ENCODE results near the gene RTF2. TPM values are rescaled to one million over a fixed set of nuclear protein-coding genes. Genes with fewer than 3 reads are reported as not detected.

The RTF2 gene
- total RNA-seq, 2 experiments from 2014 or later = 106 to 107 TPM

DNA sequence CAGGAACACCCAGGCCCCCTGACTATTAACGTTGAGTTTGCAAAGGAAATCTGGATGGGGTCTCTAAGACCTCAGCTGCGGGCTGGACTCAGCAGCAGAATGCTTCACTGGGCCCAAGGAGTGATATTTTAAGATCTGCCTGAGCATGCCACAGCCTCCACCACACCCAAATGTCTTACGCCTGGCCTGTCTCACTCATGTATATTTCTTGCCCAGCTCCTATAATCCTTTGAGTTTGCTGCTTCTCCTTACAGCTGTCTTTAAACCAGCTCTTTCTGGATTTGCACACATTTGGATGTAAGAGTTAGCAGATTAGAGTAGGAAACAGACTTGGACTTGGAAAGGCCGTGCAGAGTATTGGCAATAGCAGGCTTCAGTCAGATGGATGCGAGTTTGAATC is 40.0 kb upstream of the RTF2 start:
- H3K4me3 Mint-ChIP-seq = no peak overlapping the region
- no peaks in the 10 kb centered on the region for H3K27me3 Mint-ChIP-seq
- no peaks in the 10 kb centered on the region for H3K9me3 Mint-ChIP-seq
- peaks cover 26% of the 10 kb centered on the region for H3K36me3 Mint-ChIP-seq (ENCODE audit: low read depth)
- DNase-seq = no peak
- POLR2A ChIA-PET = no interaction called here
- CTCF ChIA-PET = interaction anchor here (1.1 to 1.8 kb wide), 4 partner anchors 9 to 56 kb away, joined by 3 to 7 read pairs (median 3); partner anchors contain the start of gene CASS4
- peaks cover 29% of the 10 kb centered on the region for H3K4me1 Mint-ChIP-seq
- no peak overlapping the region for H3K27ac Mint-ChIP-seq

DNA sequence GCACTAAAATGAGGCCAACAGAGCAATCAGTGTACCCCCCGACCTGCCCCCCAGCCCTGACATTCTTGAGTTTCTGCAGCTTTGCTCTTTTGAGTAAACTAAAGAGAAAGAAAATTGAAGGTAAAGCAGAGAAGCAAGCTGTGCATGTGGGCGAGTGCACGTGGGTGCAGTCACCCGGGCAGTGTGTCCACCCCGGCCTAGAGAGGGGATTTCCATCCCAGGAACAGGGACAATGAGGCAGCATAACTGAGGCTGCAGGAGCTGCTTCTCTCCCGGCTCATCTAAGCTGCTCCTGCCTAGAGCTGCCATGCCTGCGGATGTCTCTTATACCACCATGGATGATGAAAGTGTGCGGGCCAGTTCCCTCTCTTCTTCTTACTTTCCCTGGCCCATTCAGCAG is 39.5 kb upstream of the RTF2 start:
- H3K27me3 Mint-ChIP-seq = no peaks in the 10 kb centered on the region
- peaks cover 26% of the 10 kb centered on the region for H3K36me3 Mint-ChIP-seq (ENCODE audit: low read depth)
- H3K9me3 Mint-ChIP-seq = no peaks in the 10 kb centered on the region
- H3K4me3 Mint-ChIP-seq = peak overlapping the region; percentile 40
- ChIA-PET POLR2A (no interaction called here), CTCF (interaction anchor here (1.1 to 1.8 kb wide), 4 partner anchors 8 to 56 kb away, joined by 3 to 7 read pairs (median 3); partner anchors contain the start of gene CASS4)
- H3K4me1 Mint-ChIP-seq = peaks cover 30% of the 10 kb centered on the region
- H3K27ac Mint-ChIP-seq = peak overlapping the region; percentile 89
- DNase-seq = no peak

DNA sequence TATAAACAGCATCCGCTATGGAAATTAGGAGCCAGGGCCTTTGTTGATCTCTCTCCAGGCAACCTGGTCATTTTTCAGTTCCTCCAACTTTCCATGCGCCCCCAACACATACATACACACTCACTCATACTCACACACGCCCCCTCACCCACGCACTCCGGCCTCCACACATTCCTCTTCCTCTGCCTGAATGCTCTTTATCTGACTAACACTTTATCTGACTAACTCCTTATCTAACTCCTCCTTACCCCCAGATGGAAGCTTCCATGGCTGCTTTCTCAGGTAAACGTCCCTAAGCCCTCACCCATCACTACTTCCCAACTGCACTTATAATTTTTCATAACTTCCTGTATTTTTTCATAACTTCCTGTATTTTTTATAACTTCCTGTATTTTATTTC is 38.9 kb upstream of the RTF2 start:
- DNase-seq = no peak
- peak overlapping the region; percentile 40 for H3K4me3 Mint-ChIP-seq
- H3K4me1 Mint-ChIP-seq = peaks cover 34% of the 10 kb centered on the region
- peak overlapping the region; percentile 89 for H3K27ac Mint-ChIP-seq
- no peaks in the 10 kb centered on the region for H3K27me3 Mint-ChIP-seq
- ChIA-PET CTCF (interaction anchor here (1.1 to 1.4 kb wide), 4 partner anchors 8 to 57 kb away, joined by 3 to 5 read pairs (median 3); no protein-coding TSS in a partner anchor), POLR2A (no interaction called here)
- peaks cover 28% of the 10 kb centered on the region for H3K36me3 Mint-ChIP-seq (ENCODE audit: low read depth)
- peaks cover 2% of the 10 kb centered on the region for H3K9me3 Mint-ChIP-seq

DNA sequence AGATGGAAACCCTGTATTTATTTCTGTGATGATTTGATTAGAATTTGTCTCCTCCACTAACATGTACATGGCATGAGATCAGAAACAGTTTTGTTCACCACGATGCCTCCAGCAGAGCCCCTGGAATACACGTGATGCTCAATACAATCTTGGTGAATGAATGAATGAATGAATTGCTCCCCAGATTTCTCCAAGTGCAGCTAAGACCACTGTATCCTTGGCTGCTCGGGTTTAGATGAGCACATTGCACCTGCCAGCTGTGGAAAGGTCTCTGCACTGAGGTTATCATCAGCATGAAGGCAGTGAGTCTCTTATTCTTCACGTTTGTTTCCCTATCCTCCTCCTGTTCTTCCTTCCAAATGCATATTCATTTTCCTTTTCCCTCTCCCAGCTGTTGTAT is 38.5 kb upstream of the RTF2 start:
- ChIA-PET POLR2A (no interaction called here), CTCF (interaction anchor here (1.4 kb wide), 1 partner anchor 12 kb away, joined by 5 read pairs; no protein-coding TSS in a partner anchor)
- H3K4me3 Mint-ChIP-seq = peak overlapping the region; percentile 40
- no peak for DNase-seq
- peak overlapping the region; percentile 89 for H3K27ac Mint-ChIP-seq
- peaks cover 2% of the 10 kb centered on the region for H3K9me3 Mint-ChIP-seq
- peaks cover 35% of the 10 kb centered on the region for H3K4me1 Mint-ChIP-seq
- H3K27me3 Mint-ChIP-seq = no peaks in the 10 kb centered on the region
- H3K36me3 Mint-ChIP-seq (ENCODE audit: low read depth) = peaks cover 28% of the 10 kb centered on the region

DNA sequence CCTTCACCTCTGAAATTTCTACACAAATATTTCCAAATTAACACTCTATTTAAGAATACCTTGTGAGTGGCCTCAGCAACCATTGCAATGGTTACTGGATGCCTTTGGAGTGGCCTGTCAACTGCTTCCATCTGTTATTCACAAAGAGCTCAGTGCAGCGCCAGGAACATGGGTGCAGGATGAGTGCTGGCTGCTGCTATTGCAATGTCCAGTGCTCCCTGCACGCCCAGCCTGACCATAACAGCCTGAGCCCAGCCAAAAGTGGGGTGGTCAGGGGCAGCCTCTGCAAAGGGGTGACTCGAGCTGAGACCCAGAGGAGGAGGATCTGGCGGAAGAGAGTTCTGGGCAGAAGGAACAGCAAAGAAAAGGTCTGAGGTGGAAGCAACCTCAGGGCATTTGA is 38.0 kb upstream of the RTF2 start:
- H3K4me1 Mint-ChIP-seq = peaks cover 36% of the 10 kb centered on the region
- no peak overlapping the region for H3K27ac Mint-ChIP-seq

DNA sequence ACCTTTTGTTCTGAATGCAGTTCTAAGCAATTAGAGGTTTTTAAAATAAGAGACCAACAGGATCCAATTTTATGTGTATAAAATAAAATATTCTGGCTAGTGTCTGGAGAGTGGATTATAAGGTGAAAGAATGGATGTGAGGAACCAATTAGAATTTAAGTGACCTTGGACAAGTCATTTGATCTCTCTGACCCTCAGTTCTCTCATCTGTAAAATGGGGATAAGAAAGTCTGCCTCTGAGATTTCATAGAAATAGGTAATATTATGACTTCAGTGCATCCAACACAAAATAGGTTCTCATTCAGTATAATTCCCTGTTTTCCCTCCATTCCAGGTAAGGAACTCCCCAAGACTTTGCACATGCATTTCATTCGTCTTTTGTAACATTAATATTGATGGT is 37.5 kb upstream of the RTF2 start:
- Mint-ChIP-seq H3K9me3 (peaks cover 2% of the 10 kb centered on the region), H3K4me1 (peaks cover 36% of the 10 kb centered on the region), H3K27me3 (no peaks in the 10 kb centered on the region), H3K36me3 (ENCODE audit: low read depth) (peaks cover 28% of the 10 kb centered on the region), H3K4me3 (no peak overlapping the region), H3K27ac (no peak overlapping the region)
- ChIA-PET CTCF (interaction anchor here (1.4 kb wide), 1 partner anchor 13 kb away, joined by 5 read pairs; no protein-coding TSS in a partner anchor), POLR2A (no interaction called here)
- no peak for DNase-seq

More for the DNA sequence above, 38.0 kb upstream of the RTF2 start:
- Mint-ChIP-seq H3K36me3 (ENCODE audit: low read depth) (peaks cover 28% of the 10 kb centered on the region), H3K9me3 (peaks cover 2% of the 10 kb centered on the region), H3K27me3 (no peaks in the 10 kb centered on the region), H3K4me3 (no peak overlapping the region)
- ChIA-PET CTCF (interaction anchor here (1.4 kb wide), 1 partner anchor 13 kb away, joined by 5 read pairs; no protein-coding TSS in a partner anchor), POLR2A (no interaction called here)
- DNase-seq = no peak

DNA sequence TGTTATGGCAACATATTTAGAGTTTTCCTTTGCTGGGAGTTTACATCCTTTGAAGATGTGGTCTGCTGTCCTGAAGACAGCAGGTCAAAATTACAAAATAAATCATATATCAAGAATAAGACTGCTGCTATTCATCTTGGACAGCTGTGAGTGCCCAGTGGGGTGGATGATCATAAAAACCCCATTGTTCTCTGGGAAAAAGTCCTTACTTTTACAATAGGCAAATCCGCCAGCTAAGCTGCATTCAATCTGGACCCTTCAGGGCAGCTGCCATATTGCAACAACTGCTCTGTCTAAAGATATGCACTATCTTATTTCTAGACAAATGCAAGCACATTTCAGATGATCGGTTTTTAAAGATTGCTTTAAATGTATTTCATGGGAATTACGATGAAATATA is 37.0 kb upstream of the RTF2 start:
- H3K4me1 Mint-ChIP-seq = peaks cover 36% of the 10 kb centered on the region
- no peak overlapping the region for H3K4me3 Mint-ChIP-seq
- POLR2A ChIA-PET = no interaction called here
- no peak for DNase-seq
- no peaks in the 10 kb centered on the region for H3K27me3 Mint-ChIP-seq
- peaks cover 28% of the 10 kb centered on the region for H3K36me3 Mint-ChIP-seq (ENCODE audit: low read depth)
- CTCF ChIA-PET = no interaction called here
- no peak overlapping the region for H3K27ac Mint-ChIP-seq
- peaks cover 2% of the 10 kb centered on the region for H3K9me3 Mint-ChIP-seq

DNA sequence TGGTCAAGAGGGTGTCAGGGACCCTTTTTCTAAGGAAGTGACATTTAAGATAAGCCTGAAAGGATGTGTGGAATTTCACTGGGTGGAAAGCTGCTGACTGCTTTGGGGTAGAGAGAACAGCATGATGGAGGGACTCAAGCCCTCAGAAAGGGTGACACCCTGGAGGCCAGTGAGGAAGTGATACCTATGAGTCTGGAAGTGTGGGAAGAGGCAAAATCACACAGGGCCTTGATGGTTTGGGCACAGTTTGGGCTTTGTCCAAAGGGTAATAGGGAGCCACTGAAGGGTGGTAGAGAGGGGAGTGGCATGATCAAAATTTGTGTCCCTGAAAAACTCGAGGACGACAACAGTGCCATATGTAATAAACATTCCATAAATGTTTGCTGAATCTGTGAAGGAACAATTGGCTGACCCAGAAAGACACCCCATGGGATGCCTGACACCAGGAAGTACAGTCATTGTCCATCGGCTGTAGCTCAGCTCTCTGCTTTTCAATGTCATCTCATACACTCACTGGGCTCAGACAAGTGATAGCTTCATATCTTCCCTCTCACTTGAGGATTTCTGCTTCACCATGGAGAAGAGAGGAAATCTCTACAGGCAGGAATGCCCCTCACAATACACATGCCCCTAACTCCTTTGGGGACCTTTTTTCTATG is 35.1 kb upstream of the RTF2 start:
- peak overlapping the region; percentile 39 for H3K27ac Mint-ChIP-seq

DNA sequence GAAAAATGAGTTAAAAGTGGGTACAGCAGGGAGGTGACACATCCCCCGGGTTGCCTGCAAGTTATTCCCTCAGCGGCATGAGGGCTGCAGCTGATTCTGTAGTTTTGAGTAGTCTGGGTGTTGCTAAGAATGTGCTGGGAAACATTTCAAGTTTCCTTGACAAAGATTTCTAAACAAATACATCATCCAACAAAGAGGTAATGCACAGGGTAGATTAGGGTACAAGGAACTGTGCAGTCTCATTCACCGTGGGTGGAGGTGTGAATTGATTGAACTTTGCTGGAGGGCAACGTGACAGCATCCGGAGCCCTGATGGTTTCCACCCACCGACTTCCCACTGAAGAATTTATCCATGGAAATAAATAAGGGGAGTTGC is 34.6 kb upstream of the RTF2 start:
- DNase-seq = no peak
- H3K4me1 Mint-ChIP-seq = peaks cover 35% of the 10 kb centered on the region
- no peak overlapping the region for H3K4me3 Mint-ChIP-seq
- ChIA-PET CTCF (interaction anchor here (0.7 to 1.4 kb wide), 6 partner anchors 8 to 22 kb away, joined by 3 to 10 read pairs (median 4); partner anchors contain the start of gene CASS4), POLR2A (no interaction called here)
- H3K27ac Mint-ChIP-seq = no peak overlapping the region
- peaks cover 34% of the 10 kb centered on the region for H3K36me3 Mint-ChIP-seq (ENCODE audit: low read depth)
- H3K27me3 Mint-ChIP-seq = no peaks in the 10 kb centered on the region
- H3K9me3 Mint-ChIP-seq = peaks cover 2% of the 10 kb centered on the region

More for the DNA sequence above, 35.1 kb upstream of the RTF2 start:
- no peaks in the 10 kb centered on the region for H3K27me3 Mint-ChIP-seq
- no peak for DNase-seq
- POLR2A ChIA-PET = no interaction called here
- peaks cover 34% of the 10 kb centered on the region for H3K36me3 Mint-ChIP-seq (ENCODE audit: low read depth)
- peaks cover 2% of the 10 kb centered on the region for H3K9me3 Mint-ChIP-seq
- no peak overlapping the region for H3K4me3 Mint-ChIP-seq
- CTCF ChIA-PET = interaction anchor here (0.7 to 1.4 kb wide), 8 partner anchors 9 to 26 kb away, joined by 3 to 10 read pairs (median 4); partner anchors contain the start of gene CASS4
- peaks cover 37% of the 10 kb centered on the region for H3K4me1 Mint-ChIP-seq

DNA sequence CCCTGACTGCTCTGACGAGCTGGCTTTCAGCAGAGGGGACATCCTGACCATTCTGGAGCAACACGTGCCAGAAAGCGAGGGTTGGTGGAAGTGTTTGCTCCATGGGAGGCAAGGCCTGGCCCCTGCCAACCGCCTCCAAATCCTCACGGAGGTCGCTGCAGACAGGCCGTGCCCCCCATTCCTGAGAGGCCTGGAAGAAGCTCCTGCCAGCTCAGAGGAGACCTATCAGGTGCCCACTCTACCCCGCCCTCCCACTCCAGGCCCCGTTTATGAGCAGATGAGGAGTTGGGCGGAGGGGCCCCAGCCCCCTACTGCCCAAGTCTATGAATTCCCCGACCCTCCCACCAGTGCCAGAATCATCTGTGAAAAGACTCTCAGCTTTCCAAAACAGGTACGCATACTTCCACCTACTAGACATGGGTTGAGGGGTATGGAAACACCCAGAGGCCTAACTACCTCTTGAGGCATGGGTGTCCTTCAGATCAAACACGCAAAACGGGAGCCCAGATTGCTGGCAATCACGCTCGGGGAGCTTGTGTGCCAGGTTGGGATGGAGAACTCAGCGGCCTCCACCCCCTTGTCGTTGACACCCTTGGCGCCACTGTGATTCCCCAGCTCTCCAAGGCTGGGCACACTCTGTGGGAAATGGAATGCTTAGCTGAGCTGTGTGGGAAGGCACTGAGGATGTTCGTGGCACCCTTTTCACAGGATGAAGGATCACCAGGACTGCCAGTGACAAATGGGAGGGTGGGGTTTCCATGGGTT is 31.0 kb upstream of the RTF2 start:
- POLR2A ChIA-PET = no interaction called here
- no peaks in the 10 kb centered on the region for H3K27me3 Mint-ChIP-seq
- CTCF ChIA-PET = interaction anchor here (1.0 to 1.3 kb wide), 2 partner anchors 8 to 11 kb away, joined by 3 to 4 read pairs; no protein-coding TSS in a partner anchor

DNA sequence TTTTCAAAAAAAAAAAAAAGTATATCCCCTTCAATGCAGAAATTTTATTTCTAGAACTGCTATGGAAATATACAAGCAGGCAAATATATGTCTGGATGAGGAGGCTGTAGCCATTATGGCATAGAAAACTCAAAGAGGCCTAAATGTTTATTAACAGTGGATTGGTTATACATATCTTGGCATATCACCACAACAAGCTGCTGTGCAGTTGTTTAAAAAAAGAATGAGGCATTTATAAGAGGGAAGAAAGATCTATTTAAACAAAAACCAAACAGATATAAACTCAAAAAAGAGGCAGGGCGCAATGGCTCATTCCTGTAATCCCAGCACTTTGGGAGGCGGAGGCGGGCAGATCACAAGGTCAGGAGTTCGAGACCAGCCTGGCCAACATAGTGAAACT is 30.1 kb upstream of the RTF2 start:
- ChIA-PET CTCF (no interaction called here), POLR2A (no interaction called here)
- Mint-ChIP-seq H3K27me3 (no peaks in the 10 kb centered on the region), H3K9me3 (peaks cover 2% of the 10 kb centered on the region), H3K36me3 (ENCODE audit: low read depth) (peaks cover 17% of the 10 kb centered on the region), H3K27ac (no peak overlapping the region), H3K4me3 (no peak overlapping the region), H3K4me1 (peaks cover 44% of the 10 kb centered on the region)
- DNase-seq = no peak

More for the DNA sequence above, 31.0 kb upstream of the RTF2 start:
- Mint-ChIP-seq H3K4me1 (peaks cover 37% of the 10 kb centered on the region), H3K27ac (no peak overlapping the region), H3K36me3 (ENCODE audit: low read depth) (peaks cover 18% of the 10 kb centered on the region), H3K9me3 (peaks cover 2% of the 10 kb centered on the region), H3K4me3 (no peak overlapping the region)
- DNase-seq = no peak

DNA sequence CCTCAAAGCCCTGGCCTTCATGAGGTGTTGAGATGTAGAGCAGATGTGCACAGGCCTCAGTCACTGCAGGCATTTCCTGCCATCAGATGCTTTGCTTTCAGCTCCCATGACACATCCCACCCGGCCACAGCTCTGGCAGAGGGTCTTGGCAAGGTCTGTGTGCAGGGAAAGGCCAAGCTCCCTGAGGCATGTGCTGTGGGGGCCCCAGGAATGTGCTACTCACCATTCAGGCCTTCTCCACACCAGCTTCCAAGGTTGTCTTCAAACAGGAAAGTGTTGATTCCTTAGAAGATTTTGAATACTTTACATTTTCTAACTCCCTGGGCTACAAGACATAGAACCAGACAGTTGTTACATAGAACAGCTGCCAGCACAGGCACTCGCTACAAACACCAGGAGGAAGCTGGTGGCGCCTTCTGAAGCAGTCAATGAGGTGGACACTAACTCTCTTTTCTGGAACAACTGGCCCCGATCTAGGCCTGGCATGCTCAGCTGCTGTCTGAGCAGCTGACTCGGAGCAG is 28.6 kb upstream of the RTF2 start:
- peak; percentile 18 for DNase-seq

More for the DNA sequence above, 28.6 kb upstream of the RTF2 start:
- ChIA-PET POLR2A (interaction anchor here (0.6 kb wide), 1 partner anchor 23 kb away, joined by 3 read pairs; no protein-coding TSS in a partner anchor), CTCF (interaction anchor here (0.5 to 2.5 kb wide), 7 partner anchors 12 to 92 kb away, joined by 3 to 6 read pairs (median 3); no protein-coding TSS in a partner anchor)
- Mint-ChIP-seq H3K27ac (peak overlapping the region; percentile 90), H3K27me3 (no peaks in the 10 kb centered on the region), H3K36me3 (ENCODE audit: low read depth) (peaks cover 19% of the 10 kb centered on the region), H3K4me1 (peaks cover 47% of the 10 kb centered on the region), H3K9me3 (no peaks in the 10 kb centered on the region), H3K4me3 (peak overlapping the region; percentile 42)
